ENCODE measurements around the gene PDE9A. TPM values are rescaled to one million over a fixed set of nuclear protein-coding genes. Genes with fewer than 3 reads are reported as not detected.
"Not testable (repeated sequence)": the region's sequence is repeated elsewhere in the genome, so short reads cannot be mapped to it uniquely, and the experiment has no call there.

PDE9A gene
- total RNA-seq, 4 donors from 2014 or later: 26.7 to 30.6 (median 28.7) TPM

DNA sequence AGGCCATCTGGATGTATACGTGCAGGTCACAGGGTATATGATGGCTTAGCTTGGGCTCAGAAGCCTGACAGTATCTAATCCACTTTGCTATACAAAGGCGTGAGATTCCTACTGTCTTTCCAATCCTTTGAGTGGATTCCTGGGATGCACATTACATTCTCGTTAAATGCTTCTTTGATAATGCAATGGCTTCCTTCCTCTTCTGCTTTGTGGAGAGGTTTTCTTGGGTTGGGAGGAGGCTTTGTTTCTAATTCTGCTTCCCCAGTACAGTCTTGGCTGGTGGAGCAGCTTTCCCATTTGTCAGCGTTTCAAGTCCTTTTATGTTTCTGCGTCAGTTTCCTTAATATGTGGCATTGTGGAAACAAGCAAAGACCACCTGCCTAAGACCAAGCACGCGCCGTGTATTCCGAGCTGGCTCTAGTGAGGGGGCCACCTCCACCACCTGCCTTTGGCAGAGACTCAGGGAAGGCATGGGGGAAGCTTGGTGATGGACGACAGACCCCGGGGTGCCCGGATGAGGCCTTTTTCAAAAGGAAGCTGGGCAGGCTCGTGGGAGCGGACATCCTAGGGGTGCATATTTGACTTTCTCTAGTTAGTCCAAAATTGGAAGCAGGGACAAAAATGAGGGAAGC lies 153.2 kb downstream of the PDE9A start:
- DNase-seq (ENCODE audit: low spot score in 2 of 2): no peak

DNA sequence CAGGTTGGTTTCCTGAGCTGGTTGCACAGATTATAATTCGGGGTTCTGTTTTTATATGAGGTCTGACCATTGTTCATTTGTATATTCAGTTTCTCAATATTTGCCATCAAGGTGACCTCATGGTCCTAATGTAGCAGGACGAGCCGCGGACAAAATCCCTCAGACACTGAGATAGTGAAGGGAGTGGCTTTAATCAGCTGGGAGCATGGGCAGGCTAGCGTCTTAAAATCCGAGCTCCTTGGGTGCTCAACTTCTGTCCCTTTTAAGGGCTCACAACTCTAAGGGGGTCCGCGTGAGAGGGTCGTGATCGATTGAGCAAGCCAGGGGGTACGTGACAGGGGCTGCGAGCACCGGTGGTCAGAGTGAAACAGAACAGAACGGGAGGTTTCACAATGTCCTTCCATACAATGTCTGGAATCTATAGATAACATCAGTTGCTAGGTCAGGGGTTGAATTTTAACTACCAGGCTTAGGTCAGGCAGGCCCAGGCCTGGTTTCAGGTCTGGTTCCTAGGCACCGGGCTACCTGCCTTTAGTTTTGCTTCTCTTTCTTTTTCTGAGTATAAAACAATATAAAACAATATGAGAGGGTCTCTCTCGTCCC lies 154.0 kb downstream of the PDE9A start:
- H3K4me3 ChIP-seq; H3K27ac ChIP-seq; H3K4me1 ChIP-seq; H3K9me3 ChIP-seq; DNase-seq (ENCODE audit: low spot score in 2 of 2); H3K36me3 ChIP-seq: not testable (repeated sequence)
- WGBS, 2 donors: 85 to 86% methylated on average over 16 of the region's 16 CpGs
- H3K27me3 ChIP-seq: peaks cover 0 to 13% of the 10 kb centered on the region in 2 donors

More for the DNA sequence above, 153.2 kb downstream of the PDE9A start:
- H3K36me3 ChIP-seq: no peaks in the 10 kb centered on the region
- TF ChIP-seq POLR2A (IDR thresholded peaks at IDR 0.05): no peak
- TF ChIP-seq EP300 (IDR thresholded peaks at IDR 0.05): no peak
- TF ChIP-seq, protein P1, sequence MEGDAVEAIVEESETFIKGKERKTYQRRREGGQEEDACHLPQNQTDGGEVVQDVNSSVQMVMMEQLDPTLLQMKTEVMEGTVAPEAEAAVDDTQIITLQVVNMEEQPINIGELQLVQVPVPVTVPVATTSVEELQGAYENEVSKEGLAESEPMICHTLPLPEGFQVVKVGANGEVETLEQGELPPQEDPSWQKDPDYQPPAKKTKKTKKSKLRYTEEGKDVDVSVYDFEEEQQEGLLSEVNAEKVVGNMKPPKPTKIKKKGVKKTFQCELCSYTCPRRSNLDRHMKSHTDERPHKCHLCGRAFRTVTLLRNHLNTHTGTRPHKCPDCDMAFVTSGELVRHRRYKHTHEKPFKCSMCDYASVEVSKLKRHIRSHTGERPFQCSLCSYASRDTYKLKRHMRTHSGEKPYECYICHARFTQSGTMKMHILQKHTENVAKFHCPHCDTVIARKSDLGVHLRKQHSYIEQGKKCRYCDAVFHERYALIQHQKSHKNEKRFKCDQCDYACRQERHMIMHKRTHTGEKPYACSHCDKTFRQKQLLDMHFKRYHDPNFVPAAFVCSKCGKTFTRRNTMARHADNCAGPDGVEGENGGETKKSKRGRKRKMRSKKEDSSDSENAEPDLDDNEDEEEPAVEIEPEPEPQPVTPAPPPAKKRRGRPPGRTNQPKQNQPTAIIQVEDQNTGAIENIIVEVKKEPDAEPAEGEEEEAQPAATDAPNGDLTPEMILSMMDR (IDR thresholded peaks at IDR 0.05): no peak
- H3K27ac ChIP-seq: no peak overlapping the region
- peaks cover 0 to 13% of the 10 kb centered on the region in 2 donors for H3K27me3 ChIP-seq
- no peaks in the 10 kb centered on the region for H3K4me1 ChIP-seq
- no peak overlapping the region for H3K4me3 ChIP-seq
- WGBS, 2 donors: 65% methylated on average over 14 of the region's 14 CpGs
- H3K9me3 ChIP-seq: no peaks in the 10 kb centered on the region

DNA sequence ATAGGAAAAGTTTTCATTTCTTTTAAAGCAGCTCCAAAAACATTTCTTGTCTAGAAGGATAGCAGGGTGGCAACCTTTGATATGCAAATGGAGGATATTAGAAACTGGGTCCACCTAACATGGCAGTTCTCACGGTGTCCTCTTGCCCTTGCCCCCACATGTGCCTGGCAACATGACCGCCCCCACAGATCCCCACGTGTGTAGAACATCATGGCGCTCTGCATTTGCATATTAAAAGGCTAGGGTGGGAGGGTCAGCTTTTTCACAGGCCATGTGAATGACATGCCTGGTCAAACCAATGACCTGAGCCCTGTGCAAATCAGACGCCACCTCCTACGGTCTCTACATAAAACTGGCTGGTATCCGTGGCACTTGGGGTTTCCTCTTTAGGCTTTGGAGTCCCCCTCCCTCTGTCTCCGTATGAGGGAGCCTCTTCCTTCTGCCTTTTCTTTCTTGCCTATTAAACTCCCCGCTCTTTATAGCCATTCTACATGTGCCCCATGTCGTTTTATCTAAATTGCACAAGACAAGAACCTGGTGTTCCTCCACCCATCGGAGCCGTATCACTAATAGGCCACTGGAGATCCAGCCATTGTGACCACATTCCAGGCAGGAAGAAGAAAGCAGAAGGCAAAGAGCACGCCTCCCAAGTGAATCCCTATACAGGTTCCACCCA lies 154.7 kb downstream of the PDE9A start:
- Histone ChIP-seq H3K9me3 (no peaks in the 10 kb centered on the region), H3K36me3 (no peaks in the 10 kb centered on the region), H3K27ac (no peak overlapping the region), H3K4me3 (no peak overlapping the region), H3K27me3 (peaks cover 0 to 13% of the 10 kb centered on the region in 2 donors), H3K4me1 (no peaks in the 10 kb centered on the region)
- DNase-seq (ENCODE audit: low spot score in 2 of 2): no peak
- no peak for TF ChIP-seq EP300 (IDR thresholded peaks at IDR 0.05)
- TF ChIP-seq POLR2A (IDR thresholded peaks at IDR 0.05): no peak
- TF ChIP-seq, protein P1 (IDR thresholded peaks at IDR 0.05): no peak
- WGBS, 2 donors: 70 to 76% methylated on average over 13 of the region's 13 CpGs

DNA sequence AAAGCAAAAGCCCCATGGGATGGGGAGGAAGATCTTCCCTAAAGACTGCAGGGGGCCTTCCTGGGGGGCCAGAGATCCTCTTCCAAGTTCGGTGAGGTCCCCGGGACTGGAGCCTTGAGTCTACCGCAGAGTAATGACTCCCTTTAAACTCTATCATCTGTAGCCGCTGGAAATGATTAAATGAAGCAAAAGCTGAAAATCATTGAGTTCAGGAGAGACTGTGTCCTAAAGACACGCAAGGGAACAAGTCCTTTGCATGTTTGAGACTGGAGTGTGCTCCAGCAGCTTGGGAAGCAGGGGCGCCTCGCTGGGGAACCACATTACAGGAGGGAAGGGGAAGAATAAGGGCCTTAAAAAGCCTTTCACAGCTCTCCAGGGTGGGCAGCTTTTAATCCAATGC lies 155.8 kb downstream of the PDE9A start:
- H3K4me3 ChIP-seq: no peak overlapping the region
- no peaks in the 10 kb centered on the region for H3K4me1 ChIP-seq
- H3K9me3 ChIP-seq: no peaks in the 10 kb centered on the region
- H3K36me3 ChIP-seq: no peaks in the 10 kb centered on the region
- no peak for DNase-seq (ENCODE audit: low spot score in 2 of 2)
- H3K27me3 ChIP-seq: peaks cover 0 to 13% of the 10 kb centered on the region in 2 donors
- H3K27ac ChIP-seq: no peak overlapping the region
- WGBS, 2 donors: 52 to 59% methylated on average over 7 of the region's 7 CpGs
- TF ChIP-seq EP300 (IDR thresholded peaks at IDR 0.05) (no peak), POLR2A (IDR thresholded peaks at IDR 0.05) (no peak)
- TF ChIP-seq, protein P1 (IDR thresholded peaks at IDR 0.05): no peak

DNA sequence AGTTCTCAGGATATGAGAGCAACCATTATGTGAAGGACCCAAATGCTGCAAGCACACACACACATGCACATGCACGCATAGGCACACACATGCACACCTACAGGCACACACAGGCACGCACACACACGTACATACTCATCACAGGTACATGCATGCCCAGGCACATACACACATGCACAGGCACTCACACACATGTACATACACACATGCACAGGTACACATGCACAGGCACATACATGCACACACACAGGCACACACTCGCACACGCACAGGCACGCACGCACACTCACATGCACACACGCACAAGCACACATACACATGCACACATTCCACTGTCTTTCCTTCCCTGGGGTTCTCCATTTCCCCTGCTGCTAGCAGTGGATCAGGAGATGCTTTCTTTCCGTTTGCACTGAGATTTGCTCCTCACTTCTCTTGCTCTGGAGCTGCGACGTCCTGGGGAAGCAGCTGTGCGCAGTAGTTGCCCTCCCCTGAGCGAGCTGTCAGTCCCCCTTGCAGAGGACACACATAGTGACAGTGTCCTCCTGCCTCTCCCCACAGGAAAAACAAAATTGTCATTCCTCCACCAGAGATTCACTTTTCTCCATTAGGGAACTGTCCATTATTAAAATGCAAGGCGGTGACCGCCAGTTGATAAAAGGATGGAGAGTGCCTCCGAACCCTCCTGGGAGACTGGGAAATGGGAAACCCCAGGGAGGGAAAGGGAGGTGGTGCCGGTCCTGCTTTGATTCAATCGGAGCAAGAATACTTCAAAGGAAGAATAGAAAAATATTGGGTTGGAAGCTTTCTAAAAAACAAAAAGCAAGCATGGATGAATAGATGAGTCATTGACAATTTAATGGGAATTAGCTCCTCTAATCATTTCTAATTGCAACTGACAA lies 156.4 kb downstream of the PDE9A start:
- DNase-seq (ENCODE audit: low spot score in 2 of 2): no peak
- no peak for TF ChIP-seq EP300 (IDR thresholded peaks at IDR 0.05)
- TF ChIP-seq POLR2A (IDR thresholded peaks at IDR 0.05): no peak
- TF ChIP-seq, protein P1 (IDR thresholded peaks at IDR 0.05): no peak
- Histone ChIP-seq H3K9me3 (no peaks in the 10 kb centered on the region), H3K4me1 (no peaks in the 10 kb centered on the region), H3K4me3 (no peak overlapping the region), H3K27me3 (peaks cover 0 to 13% of the 10 kb centered on the region in 2 donors), H3K27ac (no peak overlapping the region), H3K36me3 (no peaks in the 10 kb centered on the region)
- WGBS, 2 donors: 62 to 74% methylated on average over 18 of the region's 18 CpGs
